HG03469 (cell line): ENCODE measurements around the gene MYH10.

ENCODE experiments used
- ATAC-seq: cut with Tn5 transposase; IDR thresholded peaks from one replicate; pipeline ENCODE4 v1.9.1; 2021; ENCODE audit warnings: mild to moderate bottlenecking, moderate library complexity, moderate number of reproducible peaks; ENCODE audit not compliant: unreplicated experiment

Gene MYH10

DNA sequence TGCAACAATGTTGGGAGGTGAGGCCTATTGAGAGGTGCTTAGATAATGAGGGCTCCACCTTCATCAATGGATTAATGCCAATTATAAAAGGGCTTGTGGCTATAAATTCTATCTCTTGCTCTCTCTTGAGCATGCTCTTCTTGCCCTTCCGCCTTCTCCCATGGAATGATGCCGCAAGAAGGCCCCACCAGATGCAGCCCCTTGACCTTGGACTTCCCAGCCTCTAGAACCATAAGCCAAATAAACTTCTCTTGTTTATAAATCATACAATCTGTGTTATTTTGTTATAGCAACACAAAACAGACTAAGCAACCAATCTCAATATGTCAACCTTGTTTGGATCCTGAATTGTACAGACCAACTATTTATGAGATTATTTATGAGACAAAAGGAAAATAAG lies 20.0 kb downstream of the MYH10 start:
- ATAC-seq: no peak

DNA sequence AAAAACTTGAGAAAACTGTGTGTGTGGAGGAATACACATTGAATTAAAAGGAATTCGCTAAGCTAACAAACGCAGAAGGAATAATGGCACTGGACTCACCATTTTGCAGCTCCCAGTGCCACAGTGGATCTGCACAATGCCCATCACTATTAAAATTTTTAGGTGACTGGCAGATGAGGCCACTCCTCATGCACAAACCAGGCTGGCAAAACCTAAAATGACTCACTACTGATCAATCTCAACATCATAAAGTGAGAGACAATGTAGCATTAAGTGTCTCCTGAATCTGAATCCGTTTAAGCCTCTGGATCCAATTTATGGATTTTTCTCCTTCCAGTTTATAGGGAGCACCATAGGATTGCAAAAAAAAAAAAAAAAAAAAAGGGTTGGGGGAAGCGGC lies 20.6 kb downstream of the MYH10 start:
- no peak for ATAC-seq

DNA sequence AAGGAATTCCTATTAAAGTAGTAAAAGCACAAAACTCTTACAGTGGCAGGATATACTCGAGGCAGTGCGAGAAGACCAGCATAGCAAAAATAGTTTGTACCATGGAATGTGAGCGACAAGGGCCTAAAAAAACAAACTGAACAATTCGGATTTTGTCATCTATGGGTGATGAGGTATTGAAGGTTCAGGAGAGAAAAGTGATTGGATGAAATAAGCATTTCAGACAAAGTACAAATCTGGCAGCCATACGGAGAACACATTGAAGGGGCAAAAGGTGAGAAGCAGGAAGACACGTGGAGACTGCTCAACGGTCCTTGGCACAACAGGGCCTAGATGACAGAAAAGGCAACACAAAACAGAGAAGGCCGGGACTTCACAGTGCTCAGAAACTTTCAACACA lies 22.5 kb downstream of the MYH10 start:
- ATAC-seq: no peak

- ATAC-seq: no peak
Observed at GRCh38 chr17:8606401-8606800, 24.1 kb downstream of the MYH10 start.

- ATAC-seq: no peak
Observed at GRCh38 chr17:8602679-8603078, 27.8 kb downstream of the MYH10 start.

DNA sequence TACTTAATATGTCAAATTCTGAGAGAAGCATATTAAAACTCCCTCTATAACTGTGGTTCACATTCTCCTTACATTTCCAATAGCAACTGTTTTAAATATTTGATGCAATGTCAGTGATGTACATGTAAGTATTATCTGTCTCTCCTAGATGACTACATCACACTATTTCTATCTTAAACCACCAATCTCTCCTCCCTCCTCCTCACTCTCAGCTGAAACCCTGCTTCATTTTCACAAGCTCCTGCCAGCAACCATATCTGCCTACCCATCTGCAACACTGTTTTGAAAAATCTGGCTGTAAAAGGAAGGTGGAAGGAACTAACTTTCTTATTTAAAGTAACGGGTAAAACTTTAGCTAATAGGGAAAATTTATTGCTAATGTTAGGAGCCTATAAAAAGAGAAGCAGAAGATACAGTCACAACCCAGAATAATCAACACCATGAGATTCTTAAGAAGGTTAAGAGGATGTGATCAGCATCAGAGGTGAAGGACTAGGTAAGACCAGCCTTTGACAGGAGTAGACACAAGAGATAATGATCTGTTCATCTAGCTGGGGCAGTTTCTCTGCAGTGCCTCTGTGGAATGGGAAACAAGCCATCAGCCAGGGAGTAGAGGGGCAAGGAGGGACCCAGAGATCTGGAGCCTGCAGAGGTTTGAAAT lies 31.0 kb downstream of the MYH10 start:
- ATAC-seq: no peak

DNA sequence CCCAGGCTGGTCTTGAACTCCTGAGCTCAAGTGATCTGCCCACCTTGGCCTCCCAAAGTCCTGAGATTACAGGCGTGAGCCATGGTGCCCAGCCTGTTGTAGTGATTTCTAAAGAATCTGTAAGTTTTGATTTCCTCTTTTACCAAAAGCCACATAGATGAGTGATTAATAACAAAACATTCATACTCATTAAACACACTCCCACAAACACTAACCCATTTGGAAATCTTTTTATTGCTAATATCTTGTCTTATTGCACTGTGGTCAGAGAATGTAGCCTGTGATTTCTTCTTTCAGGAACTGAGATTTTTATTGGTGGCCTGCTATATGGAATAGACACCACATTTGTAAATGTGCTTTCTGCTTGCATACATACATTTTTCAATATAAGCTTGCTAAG lies 31.6 kb downstream of the MYH10 start:
- no peak for ATAC-seq

- no peak for ATAC-seq
Observed at GRCh38 chr17:8593830-8594229, 36.7 kb downstream of the MYH10 start.

DNA sequence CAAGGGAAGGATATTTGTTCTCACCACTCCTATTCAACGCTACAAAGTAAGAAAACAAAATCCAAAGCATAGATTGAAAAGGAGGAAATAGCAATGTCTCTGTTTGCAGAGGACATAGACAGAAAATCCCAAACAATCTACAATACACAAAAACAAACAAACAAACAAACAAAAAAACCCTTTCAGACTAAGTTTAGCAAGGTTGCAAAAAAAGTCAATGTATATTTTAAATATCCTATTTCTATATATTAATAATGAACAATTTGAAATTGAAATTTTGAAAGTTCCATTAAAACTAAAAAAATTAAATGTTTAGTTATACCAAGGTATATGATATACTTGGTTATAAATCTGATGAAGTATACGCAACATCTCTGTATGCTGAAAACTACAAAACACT lies 37.2 kb downstream of the MYH10 start:
- no peak for ATAC-seq

DNA sequence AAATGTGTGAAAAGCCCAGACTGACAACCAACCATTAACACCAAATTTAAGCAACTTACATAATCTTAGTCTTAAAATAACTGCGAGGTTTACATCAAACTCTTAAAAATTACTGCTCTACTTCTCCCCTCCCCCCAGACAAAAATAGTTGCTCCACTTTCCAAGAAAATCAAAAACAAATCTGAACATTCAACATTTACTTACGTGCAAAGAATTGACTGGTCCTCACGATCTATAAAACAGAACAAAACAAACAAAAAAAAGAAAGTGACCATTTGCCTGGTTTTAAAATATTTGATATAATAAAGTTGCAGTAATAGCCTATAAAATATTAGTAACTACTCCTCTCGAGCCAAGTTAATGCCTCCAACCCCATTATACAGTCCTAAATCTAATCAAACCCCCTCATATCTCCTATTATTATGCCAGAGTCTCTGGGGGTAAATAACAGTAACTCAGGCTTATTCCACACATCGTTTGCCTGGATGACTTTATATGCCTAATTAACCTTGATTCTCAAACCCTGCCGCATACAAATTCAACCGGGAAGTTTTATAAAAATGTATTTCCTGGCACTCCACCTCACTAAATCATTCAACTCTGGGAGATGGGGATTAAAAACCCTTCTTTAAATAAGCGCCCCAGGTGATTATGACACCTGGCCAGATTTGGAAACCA lies 41.5 kb downstream of the MYH10 start:
- ATAC-seq: no peak

- ATAC-seq: no peak
Observed at GRCh38 chr17:8586766-8587165, 43.8 kb downstream of the MYH10 start.

DNA sequence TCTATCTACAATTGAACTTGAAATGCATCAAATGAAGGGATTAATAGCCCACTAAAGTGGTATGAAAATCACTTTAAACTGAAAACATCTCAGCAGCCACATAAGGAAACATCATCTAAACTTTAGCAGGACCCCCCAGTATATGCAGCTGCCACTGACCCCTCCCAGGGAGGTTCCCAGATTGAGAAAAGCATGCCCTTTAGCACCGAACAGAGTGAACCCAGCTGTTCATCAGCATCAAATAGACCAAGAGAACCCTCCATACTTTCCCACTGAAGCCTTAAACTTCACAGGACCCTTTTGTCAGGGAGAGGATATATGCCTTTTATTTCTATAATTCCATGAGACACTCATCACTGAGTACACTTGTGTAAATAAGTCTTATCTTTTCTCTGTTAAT lies 44.6 kb downstream of the MYH10 start:
- no peak for ATAC-seq

- ATAC-seq: no peak
Observed at GRCh38 chr17:8583954-8584353, 46.6 kb downstream of the MYH10 start.

DNA sequence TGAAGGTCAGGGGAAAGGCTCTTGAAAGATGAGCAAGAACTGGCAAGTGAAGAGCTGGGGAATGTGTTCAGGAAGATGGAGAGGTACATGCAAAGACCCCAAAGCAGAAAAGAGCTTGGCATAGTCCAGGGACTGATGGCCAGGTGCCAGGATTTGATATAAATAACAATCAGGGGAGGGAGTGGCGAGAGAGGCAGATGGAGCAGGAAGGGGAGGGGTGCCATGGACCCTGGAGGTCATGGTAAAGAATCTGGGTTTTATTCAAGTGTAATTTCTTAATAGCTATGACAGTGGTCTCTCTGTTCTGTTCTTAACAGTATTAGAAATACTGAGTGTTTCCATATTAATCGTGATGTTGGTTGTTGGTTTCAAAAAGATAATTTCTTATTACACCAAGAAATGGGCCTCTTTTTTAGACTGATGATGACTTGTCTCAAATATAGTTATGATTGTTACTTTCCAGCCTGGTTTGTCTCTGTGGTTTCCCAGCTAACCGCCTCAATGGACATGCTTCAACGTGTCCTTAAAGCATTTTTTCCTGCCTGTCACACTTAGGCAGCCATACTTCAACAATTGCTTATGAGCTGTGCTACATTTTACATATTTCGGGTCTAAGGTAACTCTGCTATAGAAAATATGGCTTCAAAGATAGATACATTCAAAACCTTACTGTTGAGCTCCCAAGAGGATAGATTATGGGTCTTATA lies 49.4 kb downstream of the MYH10 start:
- no peak for ATAC-seq

- no peak for ATAC-seq
Observed at GRCh38 chr17:8577868-8578267, 52.7 kb downstream of the MYH10 start.

DNA sequence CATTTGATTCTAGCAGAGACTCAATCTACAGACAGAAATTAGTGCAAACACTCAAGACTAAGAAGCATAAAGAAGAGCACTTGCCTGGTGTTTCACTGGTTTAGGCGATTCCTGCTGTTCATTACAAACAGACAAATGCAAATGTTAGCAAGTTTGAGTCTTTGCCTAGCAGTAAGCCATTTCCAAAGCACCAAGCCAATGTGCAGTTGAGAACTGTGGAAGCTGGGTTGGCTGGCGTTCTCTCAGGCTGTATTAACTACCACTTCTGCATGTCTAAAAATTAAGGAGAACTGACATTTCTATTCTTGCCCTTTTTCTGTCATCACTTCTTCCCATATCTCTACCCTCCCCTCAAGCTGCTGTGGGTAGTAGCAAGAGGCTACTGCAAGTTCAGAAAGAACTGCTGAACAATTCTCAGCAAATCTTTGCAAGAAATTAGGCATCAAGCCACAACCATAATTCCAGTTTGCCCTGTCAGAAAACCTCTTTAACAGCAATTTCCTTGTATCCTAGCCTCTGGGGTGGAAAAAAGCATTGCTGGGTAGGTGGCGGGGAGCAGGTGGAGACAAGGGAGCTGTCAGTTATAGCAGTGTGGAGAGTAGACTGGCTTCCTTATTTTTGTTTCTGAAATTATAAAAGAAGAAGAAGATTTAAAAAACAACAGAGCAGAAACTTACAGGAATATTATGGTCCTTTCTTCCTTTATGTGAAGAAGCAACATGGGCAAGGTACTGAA lies 53.8 kb downstream of the MYH10 start:
- ATAC-seq: no peak

GRCh38 chr17:8574687-8575086 lies 55.8 kb downstream of the MYH10 start:
- no peak for ATAC-seq

GRCh38 chr17:8572764-8573163 lies 57.8 kb downstream of the MYH10 start:
- ATAC-seq: no peak

GRCh38 chr17:8563981-8564602 lies 66.4 kb downstream of the MYH10 start:
- ATAC-seq: no peak

DNA sequence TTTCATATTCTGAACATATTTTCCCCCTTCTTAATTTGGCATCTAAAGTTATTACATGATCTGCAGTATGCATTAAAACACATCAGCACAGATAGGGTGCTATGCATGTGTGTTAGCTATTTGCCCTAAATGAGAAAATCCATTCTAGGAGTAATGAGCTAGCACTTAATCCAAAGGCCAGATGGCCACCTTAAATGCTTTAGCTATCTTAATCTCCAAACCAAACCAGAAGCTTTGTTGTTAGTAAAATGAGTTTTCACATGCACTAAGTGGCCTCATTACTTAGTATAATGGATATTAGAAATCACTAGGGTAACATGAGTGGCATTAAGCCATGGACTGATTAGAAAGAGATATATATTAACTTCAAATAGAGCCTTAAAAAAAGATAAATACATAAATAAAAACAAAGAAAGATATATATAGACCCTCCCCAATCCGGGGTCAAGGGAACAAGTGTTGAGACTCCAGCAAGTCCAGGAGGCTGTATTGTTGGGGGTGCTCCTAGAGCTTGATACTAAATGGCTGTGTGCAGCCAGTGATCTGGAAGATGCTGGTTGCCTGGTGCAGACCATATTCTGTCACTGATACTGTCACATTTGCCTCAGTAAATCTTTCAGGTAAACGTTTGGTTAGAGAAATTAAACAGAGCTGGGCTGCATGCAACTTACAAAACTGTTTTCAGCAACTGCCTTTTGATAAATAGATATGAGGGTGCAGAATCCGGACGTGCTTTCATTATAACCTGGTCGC lies 67.3 kb downstream of the MYH10 start:
- no peak for ATAC-seq
